PFSK-1 (cell line): ENCODE results near the gene CLK4.

ENCODE experiments used
- FOXP2 ChIP-seq: optimal IDR thresholded peaks from 2 replicates; pipeline ENCODE3; 2011; ENCODE audit warnings: borderline replicate concordance, control low read depth, inconsistent platforms; ENCODE audit not compliant: insufficient read depth; ENCODE audit errors: extremely low read length, extremely low read depth
- POLR2AphosphoS5 ChIP-seq: IDR thresholded peaks from 2 replicates; pipeline ENCODE4 v1.6.1; 2012; ENCODE audit warnings: low read depth, mild to moderate bottlenecking, control low read depth, low read length, moderate library complexity
- REST ChIP-seq, 2 experiments: IDR thresholded peaks; 2 replicates each; pipeline versions ENCODE4 v1.6.1 to v1.8.0; 2011 to 2012; ENCODE audit warnings: low read depth in 2 of 2, low read length in 2 of 2, control low read depth in 1 of 2, inconsistent platforms in 1 of 2, mild to moderate bottlenecking in 1 of 2, moderate library complexity in 1 of 2; ENCODE audit not compliant: insufficient read depth in 1 of 2
- SIN3A ChIP-seq: IDR thresholded peaks from 2 replicates; pipeline ENCODE4 v1.6.1; 2012; ENCODE audit warnings: mild to moderate bottlenecking, low read length, moderate library complexity, borderline replicate concordance; ENCODE audit not compliant: insufficient read depth
- TAF1 ChIP-seq: IDR thresholded peaks from 2 replicates; pipeline ENCODE4 v1.6.1; 2012; ENCODE audit warnings: low read length, control low read depth, borderline replicate concordance; ENCODE audit not compliant: insufficient read depth

GRCh38 chr5:178573216-178573615 is 53.6 kb downstream of the CLK4 start:
- TF ChIP-seq TAF1, result no peak
- no peak for TF ChIP-seq REST (IDR thresholded peaks at IDR 0.05; ENCODE audit: insufficient read depth in 1 of 2, low read depth in 2 of 2, low read length in 2 of 2)
- no peak for TF ChIP-seq POLR2AphosphoS5
- TF ChIP-seq SIN3A, result no peak
- no peak for TF ChIP-seq FOXP2
